Activated CD4-positive, alpha-beta T cell treated with anti-CD3 and anti-CD28 coated beads, Interleukin-2, Interleukin-6, amounts not matched to agents 100 ng/mL and 50 ng/mL, durations not matched to agents 16 hours and 8 hours (primary cell): ENCODE measurements around the gene PEX26.
A peak's percentile ranks its signal among the peaks of the same experiment; 100 is the strongest.
"Not testable (repeated sequence)": the region's sequence is repeated elsewhere in the genome, so short reads cannot be mapped to it uniquely, and the experiment has no call there.

Source experiments
- DNase-seq: peaks from one replicate; pipeline ENCODE4 v3.0.0-alpha.2; 2020

Gene PEX26

GRCh38 chr22:18071968-18072310 is 5.9 kb upstream of the PEX26 start:
- DNase-seq, result no peak

GRCh38 chr22:18073467-18073866 is 4.3 kb upstream of the PEX26 start:
- DNase-seq, result no peak

- DNase-seq, result not testable (repeated sequence)
Measured at GRCh38 chr22:18073927-18074326, 3.9 kb upstream of the PEX26 start.

DNA sequence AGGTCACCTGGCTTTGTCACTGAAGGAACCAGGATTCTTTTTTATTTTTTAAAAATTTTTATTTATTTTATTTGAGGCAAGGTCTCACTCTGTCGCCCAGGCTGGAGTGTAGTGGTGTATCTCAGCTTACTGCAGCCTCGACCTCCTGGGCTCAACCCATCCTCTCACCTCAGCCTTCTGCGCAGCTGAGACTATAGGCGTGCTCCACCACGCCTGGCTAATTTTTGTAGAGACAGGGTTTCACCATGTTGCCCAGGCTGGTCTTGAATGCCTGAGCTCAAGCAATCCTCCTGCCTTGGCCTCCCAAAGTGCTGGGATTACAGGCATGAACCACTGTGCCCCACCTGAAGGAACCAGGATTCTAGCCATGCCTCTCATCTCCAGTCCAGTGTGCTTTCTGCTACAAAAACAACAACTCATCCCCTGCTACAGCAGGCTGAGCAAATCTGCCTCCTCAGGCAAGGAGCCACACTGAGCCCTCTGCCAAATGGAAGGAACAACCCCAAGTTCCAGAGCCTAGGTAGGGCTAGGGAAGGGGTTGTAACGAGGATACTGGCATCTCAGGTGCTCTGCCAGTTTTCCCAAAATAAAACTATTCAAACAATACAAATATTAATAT is 2.6 kb upstream of the PEX26 start:
- no peak for DNase-seq

GRCh38 chr22:18075720-18076497 is 1.9 kb upstream of the PEX26 start:
- peak; percentile 74 for DNase-seq

DNA sequence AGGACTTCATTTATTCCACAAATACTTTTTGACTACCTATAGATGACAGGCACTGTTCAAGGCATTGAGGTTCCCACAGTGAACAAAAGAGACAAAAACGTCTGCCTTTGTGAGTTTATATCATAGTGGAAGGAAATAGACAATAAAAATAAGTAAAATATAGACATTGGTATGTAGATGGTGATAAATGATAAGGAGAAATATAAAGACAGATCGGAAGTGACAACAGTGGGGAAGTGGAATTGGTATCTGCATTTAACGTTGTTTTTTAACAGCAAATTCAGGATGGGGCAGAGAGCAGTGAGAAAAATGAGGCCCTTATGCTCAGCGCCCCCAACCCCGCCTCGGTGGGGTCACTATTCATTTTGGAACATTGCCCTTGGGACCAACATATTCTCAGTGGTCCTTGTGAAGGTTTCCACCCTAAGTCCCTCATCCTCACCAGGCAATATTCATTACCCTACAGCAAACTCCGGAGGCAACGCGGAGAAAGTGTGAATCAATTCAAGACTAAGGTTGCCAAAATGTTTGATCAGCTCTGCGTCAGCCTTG is 627 bp upstream of the PEX26 start:
- no peak for DNase-seq

DNA sequence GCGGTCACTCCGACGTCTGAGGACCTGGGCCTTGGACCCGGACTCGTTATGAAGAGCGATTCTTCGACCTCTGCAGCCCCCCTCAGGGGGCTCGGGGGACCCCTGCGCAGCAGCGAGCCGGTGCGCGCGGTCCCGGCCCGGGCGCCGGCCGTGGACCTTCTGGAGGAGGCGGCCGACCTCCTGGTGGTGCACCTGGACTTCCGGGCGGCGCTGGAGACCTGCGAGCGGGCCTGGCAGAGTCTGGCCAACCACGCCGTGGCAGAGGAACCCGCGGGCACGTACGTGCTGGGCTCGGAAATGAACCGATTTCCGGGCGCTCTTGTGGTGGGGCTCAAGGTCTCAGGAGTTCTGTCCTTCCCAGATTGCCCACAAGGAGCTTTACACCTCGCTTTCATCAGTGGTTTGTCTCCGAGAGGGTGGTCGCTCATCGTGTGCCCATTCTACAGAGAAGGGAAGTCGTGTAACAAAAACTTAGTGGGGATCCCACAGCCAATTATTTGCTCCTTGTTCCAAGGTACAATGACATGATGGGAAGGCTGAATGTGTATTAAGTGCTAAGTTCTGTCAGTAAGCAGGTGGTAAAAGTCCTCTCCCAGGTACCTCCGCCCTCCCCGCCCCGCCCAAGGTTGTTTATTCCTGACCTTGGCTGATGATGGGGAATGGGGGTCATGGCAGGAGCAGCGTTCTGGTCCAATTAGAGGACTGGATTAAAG is 695 bp downstream of the PEX26 start:
- DNase-seq, result peak; percentile 70

DNA sequence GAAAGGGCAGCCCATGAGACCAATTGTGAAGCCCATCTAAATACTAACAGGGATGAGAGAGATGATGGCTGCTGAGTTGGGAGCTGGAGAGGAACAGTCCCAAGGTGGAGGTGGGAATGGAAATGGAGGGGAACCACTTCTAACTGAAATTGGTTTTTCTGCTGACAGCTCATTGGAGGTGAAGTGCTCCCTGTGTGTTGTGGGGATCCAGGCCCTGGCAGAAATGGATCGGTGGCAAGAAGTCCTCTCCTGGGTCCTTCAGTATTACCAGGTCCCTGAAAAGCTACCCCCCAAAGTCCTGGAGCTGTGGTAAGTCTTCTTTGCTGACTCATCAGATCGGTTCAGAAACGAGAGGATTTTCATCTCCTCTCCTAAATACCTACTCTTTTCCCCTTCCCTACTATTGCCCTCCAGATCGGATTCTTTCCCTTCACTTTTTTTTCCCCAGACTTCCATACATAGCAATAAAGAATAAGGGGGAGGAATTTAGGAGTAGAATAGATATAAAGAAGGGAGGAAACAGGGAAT is 2.0 kb downstream of the PEX26 start:
- no peak for DNase-seq

DNA sequence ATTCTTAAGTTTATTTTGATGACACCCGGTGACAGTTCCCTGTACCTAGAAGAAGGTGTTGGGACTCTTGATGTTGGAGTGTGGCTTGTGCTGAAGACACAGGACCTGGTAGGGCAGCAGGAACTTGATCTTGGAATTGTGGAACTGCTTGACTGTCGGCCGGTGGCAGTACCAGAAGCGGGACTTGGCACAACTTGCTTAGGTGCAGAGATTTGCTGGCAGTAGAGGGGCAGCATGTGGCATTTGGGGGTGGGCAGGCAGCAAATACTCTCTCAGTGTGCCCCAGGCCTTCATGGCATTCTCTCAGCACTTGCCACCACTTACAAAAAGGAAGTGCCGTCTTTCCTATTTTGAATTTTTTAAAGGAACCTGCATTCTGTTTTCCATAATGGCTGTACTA is 3.6 kb downstream of the PEX26 start:
- no peak for DNase-seq

DNA sequence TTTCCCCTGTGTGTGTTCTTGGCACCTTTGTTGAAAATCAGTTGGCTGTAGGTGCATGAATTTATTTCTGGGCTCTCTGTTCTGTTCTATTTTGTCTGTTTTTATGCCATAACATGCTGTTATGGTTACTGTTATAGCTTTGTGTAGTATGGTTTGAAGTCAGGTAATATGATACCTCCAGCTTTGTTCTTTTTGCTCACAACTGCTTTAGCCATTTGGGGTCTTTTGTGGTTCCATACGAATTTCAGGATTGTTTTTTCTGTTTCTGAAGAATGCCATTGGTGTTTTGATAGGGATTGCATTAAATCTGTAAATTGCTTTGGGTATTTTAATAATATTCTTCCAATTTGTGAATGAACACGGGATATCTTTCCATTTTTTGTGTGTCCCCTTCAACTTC is 4.7 kb downstream of the PEX26 start:
- no peak for DNase-seq

- no peak for DNase-seq
Measured at GRCh38 chr22:18083406-18083805, 5.6 kb downstream of the PEX26 start.

GRCh38 chr22:18085188-18085587 is 7.4 kb downstream of the PEX26 start:
- no peak for DNase-seq

DNA sequence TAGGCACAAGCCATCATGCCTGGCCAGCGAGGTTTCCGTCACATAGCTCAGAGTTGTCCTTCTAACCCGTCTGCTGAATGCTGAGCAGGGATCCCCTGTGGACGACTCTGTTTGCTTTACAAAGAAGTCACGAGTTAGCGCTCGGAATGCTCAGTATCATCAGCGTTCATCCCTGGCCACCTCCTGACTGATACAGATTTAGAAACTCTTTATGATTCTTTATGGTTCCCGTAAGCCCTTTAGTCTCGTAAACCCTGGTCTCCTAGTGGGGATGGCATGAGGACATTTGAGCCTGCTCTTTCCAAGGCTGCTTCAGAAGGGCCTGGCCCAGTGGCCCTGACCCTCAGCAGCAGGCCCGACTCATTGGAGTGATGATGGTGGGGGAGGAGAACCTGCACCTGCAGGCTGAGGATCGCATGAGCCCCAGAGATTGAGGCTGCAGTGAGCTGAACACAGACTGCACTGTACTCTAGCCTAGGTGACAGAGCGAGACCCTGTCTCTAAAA is 9.6 kb downstream of the PEX26 start:
- DNase-seq, result no peak

- no peak for DNase-seq
Measured at GRCh38 chr22:18088825-18089568, 11.2 kb downstream of the PEX26 start.

- DNase-seq, result no peak
Measured at GRCh38 chr22:18090286-18090685, 12.5 kb downstream of the PEX26 start.

- no peak for DNase-seq
Measured at GRCh38 chr22:18091478-18091877, 13.7 kb downstream of the PEX26 start.

DNA sequence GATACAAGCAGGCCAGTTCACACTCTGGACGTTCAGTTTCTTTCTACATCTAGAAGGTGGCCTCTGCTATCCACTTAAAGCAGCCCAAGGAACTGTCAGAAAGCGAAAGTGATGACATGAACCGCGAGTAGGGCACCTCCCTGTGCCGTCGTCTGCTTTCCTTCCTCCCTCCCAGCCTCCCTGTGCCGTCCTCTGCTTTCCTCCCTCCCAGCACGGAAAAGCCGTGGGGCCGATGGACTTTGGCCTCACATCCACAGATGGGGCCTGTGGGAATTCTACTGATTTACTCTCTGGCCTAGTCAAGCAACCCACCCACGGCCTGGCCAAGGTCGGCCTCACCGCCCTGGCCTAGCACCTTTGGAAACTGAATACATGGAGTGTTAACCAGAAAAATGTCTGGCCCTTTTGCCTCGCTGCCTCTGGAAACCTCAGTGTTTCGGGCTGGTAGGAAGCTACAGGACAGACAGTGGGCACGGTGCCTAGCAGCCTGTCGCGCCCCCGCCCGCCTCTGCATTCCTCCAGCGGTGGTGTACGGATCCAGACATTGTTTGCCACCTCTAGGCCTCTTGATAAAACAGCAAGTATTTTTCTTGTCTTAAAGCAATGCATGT is 14.2 kb downstream of the PEX26 start:
- peak; percentile 64 for DNase-seq

- no peak for DNase-seq
Measured at GRCh38 chr22:18093661-18094060, 15.9 kb downstream of the PEX26 start.

DNA sequence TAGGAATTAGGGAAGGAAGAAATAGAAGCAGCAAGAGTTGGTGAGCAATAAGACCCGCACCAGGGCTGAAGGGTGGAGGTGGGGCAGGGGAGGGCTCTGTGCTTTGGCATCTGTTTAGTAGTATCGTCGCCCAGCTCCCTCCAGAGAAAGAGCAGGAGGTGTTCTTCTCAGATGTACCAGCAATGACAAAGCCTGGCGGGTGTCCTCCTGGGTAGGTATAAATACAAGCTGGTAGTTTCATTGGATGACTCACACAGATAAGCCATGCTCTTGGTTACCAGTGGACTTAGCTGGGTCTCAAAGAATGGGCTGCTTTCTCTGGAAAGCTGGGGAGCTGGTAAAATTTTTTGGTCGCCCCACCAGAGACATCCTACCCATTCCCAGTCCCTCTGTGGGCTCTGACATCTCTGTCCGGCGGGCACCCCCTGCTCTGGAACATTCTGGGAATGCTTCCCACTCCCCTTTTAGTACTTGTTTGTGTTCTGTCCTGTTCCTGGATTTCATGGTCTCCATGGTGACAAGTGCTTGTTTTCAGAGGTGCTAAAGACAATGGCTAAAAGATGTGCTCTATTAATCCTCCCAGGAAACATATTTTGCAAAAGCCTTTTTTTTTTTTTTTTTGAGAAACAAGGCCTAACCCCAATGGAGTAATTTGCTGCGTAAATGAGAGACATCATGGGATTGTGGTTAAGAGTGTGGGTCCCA is 17.5 kb downstream of the PEX26 start:
- no peak for DNase-seq

- DNase-seq, result peak; percentile 53
Measured at GRCh38 chr22:18096823-18097222, 19.0 kb downstream of the PEX26 start.

- no peak for DNase-seq
Measured at GRCh38 chr22:18100781-18101180, 23.0 kb downstream of the PEX26 start.

DNA sequence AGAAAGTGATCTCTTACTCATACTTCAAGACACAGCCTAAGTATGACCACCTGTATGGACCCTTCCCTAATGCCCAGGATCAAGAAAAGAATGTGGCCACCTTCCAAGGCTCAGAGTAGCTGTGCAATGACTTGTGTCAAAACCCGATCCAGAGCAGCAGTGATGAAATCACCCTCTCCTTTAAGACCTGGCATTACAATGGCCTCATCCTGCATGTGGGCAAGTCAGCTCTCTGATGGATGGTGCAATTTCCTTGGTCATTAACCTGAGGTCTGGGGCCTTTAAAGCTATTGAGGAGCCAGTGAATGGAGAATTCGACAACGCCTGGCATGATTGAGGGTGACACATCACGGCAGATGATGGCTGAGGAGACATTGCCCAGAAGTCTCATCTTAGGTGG is 23.7 kb downstream of the PEX26 start:
- DNase-seq, result no peak
